Body of pancreas (tissue), 4 donors: ENCODE data around the gene FAM120B. TPM values are rescaled to one million over a fixed set of nuclear protein-coding genes. Genes with fewer than 3 reads are reported as not detected.

ENCODE experiments used
- ATAC-seq: fragments of 150-250 bp; one replicate; pipeline ENCODE4 v1.9.1; 2016
- DNase-seq, 4 donors: peaks; one replicate each; pipeline ENCODE4 v3.0.0-alpha.2; 2019
- H3K27ac ChIP-seq, 4 donors: fragments of 200-600 bp; sonication (generic); 1 replicate in 3 of 4; 2 replicates in 1 of 4; pipeline versions ENCODE4 v1.5.1 to v1.6.1; 2016 to 2019; ENCODE audit warnings: mild to moderate bottlenecking in 1 of 4, mixed read lengths in 1 of 4, moderate library complexity in 1 of 4
- H3K27me3 ChIP-seq, 2 donors: fragments of 200-600 bp; sonication (generic); one replicate each; pipeline ENCODE4 v1.6.0; 2016; ENCODE audit warnings: mild to moderate bottlenecking in 1 of 2
- H3K36me3 ChIP-seq, 2 donors: fragments of 200-600 bp; sonication (generic); replicated peaks in 1 of 2; 2 replicates each; pipeline ENCODE4 v1.5.1; 2016; ENCODE audit warnings: low read depth in 2 of 2; ENCODE audit not compliant: insufficient read depth in 1 of 2
- H3K4me1 ChIP-seq: fragments of 200-600 bp; sonication (generic); one replicate; pipeline ENCODE4 v1.6.0; 2016
- H3K4me3 ChIP-seq, 2 donors: fragments of 200-600 bp; sonication (generic); 1 replicate in 1 of 2; 2 replicates in 1 of 2; pipeline ENCODE4 v1.5.1; 2016 to 2019
- H3K9me3 ChIP-seq, 3 donors: fragments of 200-600 bp; sonication (generic); 1 replicate in 2 of 3; 2 replicates in 1 of 3; pipeline ENCODE4 v1.5.1; 2016
- POLR2A ChIP-seq, 3 donors: fragments of 450-650 bp; IDR thresholded peaks; one replicate each; pipeline ENCODE4 v1.6.1; 2016; ENCODE audit warnings: antibody characterized with exemption in 3 of 3, mild to moderate bottlenecking in 2 of 3
- WGBS, 2 donors: methylation state at CpG; one replicate each; pipeline ENCODE4 v1.1.5; 2017; 5-methylcytosine and 5-hydroxymethylcytosine counted together
- intact Hi-C: fragments of 100-400 bp; cut with DNase I; formaldehyde crosslinking; loops from one replicate; pipeline ENCODE4 v1.15.1; 2023
- total RNA-seq, 2 donors: library from RNA; depleted of rRNA; stranded (reverse); fragments of >200 nt; gene quantifications; one replicate each; pipeline ENCODE4 v1.1.0, GENCODE V29; 2016
- TF ChIP-seq, protein P1 (sequence below), 7 experiments: fragments of 450-650 bp in 4 of 7; fragments of 200-600 bp in 3 of 7; sonication (generic) in 3 of 7; IDR thresholded peaks; one replicate each; pipeline ENCODE4 v1.5.1; 2016 to 2019; ENCODE audit warnings: antibody characterized with exemption in 7 of 7

The FAM120B gene
- total RNA-seq, 2 donors from 2014 or later = 15.6 to 29.0 TPM

DNA sequence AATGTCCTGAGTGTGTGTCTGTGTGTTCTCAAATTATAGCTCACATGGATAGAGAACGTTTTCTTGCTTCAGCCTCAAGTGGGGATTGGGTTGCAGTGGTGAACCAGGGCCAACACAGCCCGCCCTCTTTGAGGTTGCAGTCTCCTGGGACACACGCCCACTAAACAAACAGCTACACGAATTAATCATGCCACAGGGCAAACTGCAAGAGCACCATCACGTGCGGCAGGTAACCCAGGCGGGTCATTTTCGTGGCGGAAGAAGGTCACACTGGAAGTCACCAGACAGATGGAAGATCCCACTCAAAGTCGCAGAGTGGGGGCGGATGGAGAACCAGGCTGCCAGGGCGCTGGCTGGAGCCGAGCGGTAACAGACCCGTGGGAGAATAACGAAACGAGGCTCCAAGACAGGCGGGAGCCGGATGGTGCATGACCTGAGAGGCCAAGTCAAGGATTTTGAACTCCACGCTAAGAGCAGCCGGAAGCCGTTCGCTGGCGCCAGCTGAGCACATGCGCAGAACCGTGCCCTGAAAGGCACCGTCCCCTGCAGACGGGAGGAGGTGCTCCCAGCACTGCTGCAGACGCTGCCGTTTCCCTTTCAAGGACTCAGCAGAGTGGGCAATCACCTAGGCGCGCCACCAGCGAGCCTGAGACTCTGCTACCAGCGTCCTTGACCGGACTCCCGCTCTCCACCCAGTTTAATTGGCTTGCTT is 26.4 kb upstream of the FAM120B start:
- Histone ChIP-seq H3K27me3 (no peaks in the 10 kb centered on the region), H3K9me3 (no peaks in the 10 kb centered on the region), H3K4me3 (no peak overlapping the region), H3K4me1 (peaks cover 11% of the 10 kb centered on the region), H3K27ac (peak overlapping the region; percentile 39 to 77 (median 62)), H3K36me3 (peaks cover 0 to 9% of the 10 kb centered on the region in 2 donors)
- 42 to 52% methylated on average over 36 of the region's 36 CpGs for WGBS, 2 donors
- peak; percentile 77 for ATAC-seq
- peak; percentile 72 to 84 (median 80) for DNase-seq
- TF ChIP-seq, protein P1, sequence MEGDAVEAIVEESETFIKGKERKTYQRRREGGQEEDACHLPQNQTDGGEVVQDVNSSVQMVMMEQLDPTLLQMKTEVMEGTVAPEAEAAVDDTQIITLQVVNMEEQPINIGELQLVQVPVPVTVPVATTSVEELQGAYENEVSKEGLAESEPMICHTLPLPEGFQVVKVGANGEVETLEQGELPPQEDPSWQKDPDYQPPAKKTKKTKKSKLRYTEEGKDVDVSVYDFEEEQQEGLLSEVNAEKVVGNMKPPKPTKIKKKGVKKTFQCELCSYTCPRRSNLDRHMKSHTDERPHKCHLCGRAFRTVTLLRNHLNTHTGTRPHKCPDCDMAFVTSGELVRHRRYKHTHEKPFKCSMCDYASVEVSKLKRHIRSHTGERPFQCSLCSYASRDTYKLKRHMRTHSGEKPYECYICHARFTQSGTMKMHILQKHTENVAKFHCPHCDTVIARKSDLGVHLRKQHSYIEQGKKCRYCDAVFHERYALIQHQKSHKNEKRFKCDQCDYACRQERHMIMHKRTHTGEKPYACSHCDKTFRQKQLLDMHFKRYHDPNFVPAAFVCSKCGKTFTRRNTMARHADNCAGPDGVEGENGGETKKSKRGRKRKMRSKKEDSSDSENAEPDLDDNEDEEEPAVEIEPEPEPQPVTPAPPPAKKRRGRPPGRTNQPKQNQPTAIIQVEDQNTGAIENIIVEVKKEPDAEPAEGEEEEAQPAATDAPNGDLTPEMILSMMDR (IDR thresholded peaks at IDR 0.05) = no peak
- peak in 2 of 3 donors; percentile 41 to 43 for TF ChIP-seq POLR2A (IDR thresholded peaks at IDR 0.05)
- intact Hi-C loops = no loop called here

DNA sequence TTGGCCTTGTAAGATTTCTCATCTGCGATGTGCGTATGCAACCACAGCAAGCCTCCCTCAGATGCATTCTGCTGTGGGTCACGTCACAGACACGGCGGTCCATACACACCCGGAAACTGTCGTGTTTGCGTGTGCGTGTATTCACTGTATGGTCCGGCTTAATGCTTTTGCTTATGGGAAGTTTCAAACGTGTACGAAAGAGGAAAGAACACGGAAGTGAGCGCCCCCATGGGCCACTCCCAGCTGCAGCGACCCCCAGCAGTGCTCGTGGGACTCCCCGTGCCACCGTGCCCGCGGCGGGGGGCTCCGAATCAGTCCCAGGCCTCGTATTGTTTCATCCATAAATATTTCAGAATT is 25.9 kb upstream of the FAM120B start:
- peaks cover 0 to 9% of the 10 kb centered on the region in 2 donors for H3K36me3 ChIP-seq
- intact Hi-C loops = no loop called here
- peaks cover 11% of the 10 kb centered on the region for H3K4me1 ChIP-seq
- no peak for DNase-seq
- H3K27me3 ChIP-seq = no peaks in the 10 kb centered on the region
- TF ChIP-seq, protein P1 (IDR thresholded peaks at IDR 0.05) = no peak
- TF ChIP-seq POLR2A (IDR thresholded peaks at IDR 0.05) = no peak
- no peaks in the 10 kb centered on the region for H3K9me3 ChIP-seq
- no peak for ATAC-seq
- no peak overlapping the region for H3K4me3 ChIP-seq
- H3K27ac ChIP-seq = peak overlapping the region; percentile 39 to 77 (median 62)
- WGBS, 2 donors = 59 to 66% methylated on average over 23 of the region's 23 CpGs

DNA sequence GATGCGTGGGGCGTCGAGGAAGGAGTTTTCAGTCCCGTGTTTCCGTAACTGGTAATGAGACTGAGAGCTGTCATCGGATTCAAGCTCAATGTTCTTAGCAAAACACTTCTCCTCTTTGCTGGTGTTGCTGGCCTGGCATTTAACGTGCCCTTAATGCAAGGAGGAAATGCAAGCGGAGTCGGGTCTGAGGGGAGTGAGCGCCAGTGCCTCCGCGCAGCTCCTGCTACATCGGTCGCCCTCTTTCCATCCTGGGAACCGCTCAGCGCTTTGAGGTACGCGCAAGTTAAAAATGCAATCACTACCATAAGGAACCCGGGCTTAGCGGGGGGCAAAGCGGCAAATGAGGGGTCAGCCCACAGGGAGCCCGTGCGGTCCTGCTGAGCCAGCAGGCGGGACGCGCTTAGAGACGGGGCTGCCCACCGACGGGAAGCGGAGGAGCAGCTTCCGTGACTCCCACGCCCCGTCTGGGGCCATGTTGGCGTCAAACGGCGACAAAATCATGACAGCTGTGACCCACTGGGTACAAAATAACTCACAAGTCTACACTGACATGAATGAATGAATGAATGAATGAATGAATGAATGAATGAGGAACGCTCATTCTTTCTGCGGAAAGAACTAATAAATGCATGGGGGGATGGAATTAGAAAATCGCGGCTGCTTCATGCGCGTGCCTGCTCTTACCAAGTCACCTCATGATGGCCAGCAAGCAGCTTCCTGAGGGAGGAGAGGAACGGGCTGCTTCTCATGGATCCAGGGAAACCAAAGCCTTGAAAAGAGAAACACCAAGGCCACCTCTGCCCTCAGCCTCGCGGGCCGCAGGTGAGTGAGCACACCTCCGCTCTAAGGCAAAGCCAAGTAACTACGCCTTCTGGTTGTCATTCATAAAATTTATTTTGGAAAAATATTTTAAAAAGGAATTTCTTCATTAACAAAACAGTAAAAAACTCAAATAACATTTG is 24.9 kb upstream of the FAM120B start:
- intact Hi-C loops = no loop called here
- peak in 1 of 4 donors; percentile 6 for DNase-seq
- ATAC-seq = no peak
- Histone ChIP-seq H3K36me3 (peaks cover 0 to 9% of the 10 kb centered on the region in 2 donors), H3K4me3 (no peak overlapping the region), H3K27me3 (no peaks in the 10 kb centered on the region), H3K4me1 (peaks cover 20% of the 10 kb centered on the region), H3K9me3 (no peaks in the 10 kb centered on the region), H3K27ac (no peak overlapping the region)
- WGBS, 2 donors = 93 to 94% methylated on average over 48 of the region's 48 CpGs
- TF ChIP-seq POLR2A (IDR thresholded peaks at IDR 0.05) = no peak
- TF ChIP-seq, protein P1 (IDR thresholded peaks at IDR 0.05) = no peak

DNA sequence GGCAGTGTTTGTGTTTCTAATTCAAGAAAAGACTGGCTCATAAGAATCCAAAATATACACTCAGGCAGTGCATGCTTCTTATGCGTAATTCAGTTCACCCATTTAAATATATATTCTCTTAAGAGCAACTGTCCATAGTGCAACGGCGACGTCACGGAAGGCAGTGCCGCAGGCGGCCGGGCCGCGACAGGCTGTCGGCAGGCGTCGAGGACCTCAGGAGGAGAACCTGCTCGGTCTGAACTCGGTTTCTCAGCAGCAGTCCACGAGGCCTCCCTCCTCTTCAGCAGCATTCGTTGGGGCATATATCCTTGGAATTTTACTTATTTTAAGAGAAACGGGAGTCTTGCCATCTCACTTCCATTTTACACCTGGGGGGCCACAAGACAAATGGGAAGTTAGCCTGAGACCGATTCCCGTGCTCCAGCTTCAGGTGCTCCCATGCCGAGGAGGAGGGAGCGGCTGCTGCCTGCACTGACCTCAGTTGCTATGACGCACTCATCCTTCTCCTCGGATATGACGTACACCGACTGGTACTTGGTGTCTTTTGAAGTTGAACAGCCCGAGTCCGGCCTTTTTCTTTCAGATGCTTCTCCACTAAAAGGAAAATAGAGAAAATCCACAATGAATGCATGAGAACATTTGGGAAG is 23.9 kb upstream of the FAM120B start:
- TF ChIP-seq POLR2A (IDR thresholded peaks at IDR 0.05) = no peak
- TF ChIP-seq, protein P1 (IDR thresholded peaks at IDR 0.05) = no peak
- no peak overlapping the region for H3K27ac ChIP-seq
- no peaks in the 10 kb centered on the region for H3K27me3 ChIP-seq
- WGBS, 2 donors = 90 to 93% methylated on average over 28 of the region's 28 CpGs
- intact Hi-C loops = no loop called here
- peaks cover 0 to 9% of the 10 kb centered on the region in 2 donors for H3K36me3 ChIP-seq
- ATAC-seq (no peak), DNase-seq (peak in 1 of 4 donors; percentile 9)
- H3K4me1 ChIP-seq = peaks cover 30% of the 10 kb centered on the region
- H3K4me3 ChIP-seq = no peak overlapping the region
- H3K9me3 ChIP-seq = no peaks in the 10 kb centered on the region
